Activated T-cell treated with anti-CD3 and anti-CD28 coated beads for 48 hours (primary cell): ENCODE results near the gene IQGAP2.
"Not testable (repeated sequence)": the region's sequence is repeated elsewhere in the genome, so short reads cannot be mapped to it uniquely, and the experiment has no call there.

Experiments used
- DNase-seq: peaks from one replicate; pipeline ENCODE4 v3.0.0-alpha.2; 2020; ENCODE audit warnings: low read depth

IQGAP2 gene

DNA sequence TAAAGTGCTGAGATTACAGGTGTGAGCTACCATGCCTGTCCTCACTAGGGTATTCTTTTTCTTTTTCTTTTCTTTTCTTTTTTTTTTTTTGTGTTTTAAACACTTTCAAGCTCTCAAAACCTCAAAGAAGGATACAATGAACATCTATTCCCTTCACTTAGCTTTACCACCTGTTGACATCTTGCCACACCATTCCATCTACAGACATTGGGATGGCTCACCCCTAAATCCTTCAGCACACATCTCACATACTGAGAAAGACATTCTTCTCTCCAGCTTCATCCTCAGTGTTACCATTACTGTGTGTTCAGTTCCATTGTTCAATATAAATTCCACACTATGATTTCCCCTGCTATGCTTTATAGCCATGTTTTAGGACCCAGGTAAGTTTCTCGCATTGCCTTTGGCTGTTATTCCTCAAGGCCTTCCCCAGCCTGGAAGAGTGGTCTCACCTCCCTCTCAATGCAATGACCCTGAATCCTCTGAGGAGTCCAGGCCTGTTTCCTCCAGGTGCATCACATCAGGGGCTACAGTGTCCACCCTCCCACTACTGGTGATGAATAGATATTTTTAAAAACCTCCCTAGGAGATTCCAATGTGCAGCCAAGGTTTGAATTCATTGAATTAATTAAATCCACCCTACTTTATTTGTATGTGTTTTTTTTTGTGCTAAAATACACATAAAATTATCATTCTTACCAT is 16.7 kb downstream of the IQGAP2 start:
- no peak for DNase-seq

DNA sequence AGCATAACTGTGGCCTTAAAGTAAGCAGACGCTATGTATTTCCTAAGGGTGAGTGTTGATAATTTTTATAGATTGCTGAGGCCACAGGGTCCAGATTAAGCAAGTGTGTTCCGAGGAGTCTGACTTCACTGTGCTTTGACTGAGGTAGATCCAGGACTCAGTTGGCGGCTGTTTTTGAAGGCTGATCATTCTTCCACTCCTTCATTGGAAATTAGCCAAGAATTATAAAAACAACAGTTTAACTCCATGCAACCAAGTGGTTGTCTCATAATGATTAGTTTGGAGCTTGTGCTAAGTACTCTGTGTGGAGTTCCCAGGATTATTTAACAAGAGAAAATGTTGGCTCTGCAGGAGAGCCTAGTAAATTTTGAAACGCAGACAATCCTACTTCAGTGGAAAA is 19.1 kb downstream of the IQGAP2 start:
- DNase-seq, result no peak

DNA sequence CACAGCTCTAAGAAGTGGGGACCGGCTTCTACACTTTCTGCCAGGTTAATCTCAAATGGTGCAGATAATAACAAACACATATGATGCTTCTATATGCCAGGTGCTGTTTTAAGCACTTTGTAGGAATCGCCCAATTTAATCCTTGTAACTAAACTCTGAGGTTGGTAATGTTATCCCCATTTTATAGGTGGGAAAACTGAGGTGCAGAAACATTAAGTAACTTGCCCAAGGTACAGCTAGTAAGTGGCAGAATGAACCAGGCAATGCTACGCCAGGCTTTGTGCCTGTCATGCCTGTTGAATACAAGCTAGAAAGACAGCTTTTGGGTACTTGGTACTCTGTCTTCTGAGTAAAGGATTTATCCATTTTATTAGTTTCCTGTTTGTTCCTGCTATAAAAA is 19.7 kb downstream of the IQGAP2 start:
- no peak for DNase-seq

DNA sequence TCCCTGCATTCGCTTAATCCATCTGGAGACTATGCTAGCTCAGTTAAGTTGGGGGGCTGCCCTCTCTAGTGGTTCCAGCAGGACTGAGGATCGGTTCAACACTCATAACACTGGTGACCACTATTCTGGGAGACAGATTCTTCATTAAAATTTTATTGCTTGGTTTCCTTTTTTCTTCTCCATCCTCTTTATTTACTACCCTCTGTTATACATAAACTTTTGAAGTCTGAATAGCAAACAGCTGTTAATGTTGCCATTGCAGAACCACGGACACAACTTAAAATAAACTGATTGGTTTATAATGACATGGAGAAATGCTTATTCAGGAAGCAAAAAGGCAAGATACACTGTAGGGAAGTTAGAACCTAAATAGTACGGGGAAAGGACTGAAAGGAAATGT is 22.1 kb downstream of the IQGAP2 start:
- no peak for DNase-seq

DNA sequence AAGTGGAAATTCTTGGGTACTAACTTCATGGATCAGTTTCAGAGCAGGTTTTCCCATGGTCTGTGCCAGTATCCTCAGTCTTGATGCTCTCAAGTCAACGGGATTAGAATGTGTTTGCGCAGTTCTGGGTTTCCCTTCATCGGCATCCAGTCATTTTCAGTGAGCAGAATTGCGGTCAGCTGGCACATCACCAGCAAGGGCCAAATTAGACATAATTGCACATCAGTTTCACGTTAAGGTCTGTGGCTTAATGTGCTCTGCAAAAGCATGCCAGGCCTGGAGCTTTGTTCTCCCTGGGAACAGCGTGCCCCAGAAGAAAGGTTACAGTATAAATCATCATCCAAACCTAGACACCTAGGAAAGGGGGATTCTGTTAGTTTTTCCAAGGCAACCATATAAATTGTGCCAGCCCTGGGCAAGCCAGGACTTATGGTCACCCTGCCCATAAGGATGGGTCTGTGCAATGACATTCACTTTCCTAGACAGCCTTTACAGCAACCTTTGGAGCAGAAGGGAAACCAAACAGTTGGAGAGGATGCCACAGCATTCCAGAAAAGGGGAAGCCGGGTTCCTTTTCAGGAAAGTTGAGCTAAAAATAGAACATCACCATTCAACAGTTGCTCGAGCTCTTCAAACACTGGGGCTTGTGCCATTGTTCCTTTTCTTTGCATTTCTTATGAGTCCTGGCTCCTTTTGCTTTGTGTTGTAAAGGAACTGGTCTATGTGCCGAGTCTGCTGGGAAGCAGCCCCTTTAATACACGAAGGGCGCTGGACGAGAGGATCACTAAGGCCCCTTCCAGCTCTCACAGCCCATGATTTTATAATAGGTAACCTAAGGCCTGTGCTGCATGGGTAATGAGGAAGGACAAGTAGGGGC is 23.1 kb downstream of the IQGAP2 start:
- DNase-seq, result no peak

DNA sequence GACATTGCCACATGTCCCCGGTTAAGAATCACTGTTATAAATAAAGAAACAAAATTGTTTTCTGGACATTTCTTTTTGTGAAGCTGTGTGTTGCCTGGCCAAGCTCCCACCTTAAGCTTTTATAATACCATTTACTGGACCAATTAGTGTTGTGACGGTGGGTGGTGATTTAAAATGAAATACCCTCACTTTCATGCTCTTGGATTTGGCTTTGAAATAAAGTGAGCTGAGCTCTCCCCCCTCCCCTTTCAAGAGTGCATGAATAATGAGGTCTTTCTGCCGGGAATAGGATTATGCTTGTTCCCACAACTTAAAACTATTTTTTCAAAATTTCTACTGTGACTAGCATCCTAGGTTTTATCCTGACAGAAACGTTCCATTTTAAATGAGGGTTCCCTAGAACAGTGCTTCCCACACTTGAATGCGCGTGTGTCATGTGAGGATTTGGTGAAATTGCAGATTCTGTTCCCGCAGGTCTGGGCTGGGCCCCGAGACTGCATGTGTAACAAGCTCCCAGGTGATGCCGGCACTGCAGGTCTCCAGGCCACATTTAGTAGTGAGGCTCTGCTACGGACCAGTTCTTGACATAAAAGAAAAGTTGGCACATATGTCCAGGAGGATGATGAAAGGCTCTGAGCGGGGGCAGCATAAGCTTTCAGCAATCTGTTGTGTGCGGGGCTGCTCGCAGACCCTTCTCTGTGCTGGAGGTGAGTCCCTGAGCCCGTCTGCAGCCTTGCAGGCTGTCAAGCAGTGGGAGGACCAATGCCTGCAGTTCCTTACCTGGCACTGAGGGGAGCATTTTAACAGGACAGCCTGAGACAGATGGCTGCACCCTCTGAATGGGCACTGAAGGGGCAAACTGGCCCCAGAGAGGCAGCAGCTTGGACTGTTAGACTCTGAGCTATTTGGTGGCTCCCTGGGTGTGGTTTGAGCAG is 24.4 kb downstream of the IQGAP2 start:
- DNase-seq, result no peak

DNA sequence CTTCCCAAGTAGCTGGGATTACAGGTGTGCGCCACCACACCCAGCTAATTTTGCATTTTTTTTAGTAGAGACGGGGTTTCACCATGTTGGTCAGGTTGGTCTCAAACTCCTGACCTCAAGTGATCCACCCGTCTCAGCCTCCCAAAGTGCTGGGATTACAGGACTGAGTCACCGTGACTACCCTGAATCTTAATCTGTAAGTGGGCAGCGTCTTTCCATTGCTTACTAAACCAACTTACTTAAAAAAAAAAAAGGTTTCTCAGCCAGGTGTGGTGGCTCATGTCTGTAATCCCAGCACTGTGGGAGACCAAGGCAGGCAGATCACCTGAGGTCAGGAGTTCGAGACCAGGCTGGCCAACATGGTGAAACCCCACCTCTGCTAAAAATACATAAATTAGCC is 25.5 kb downstream of the IQGAP2 start:
- DNase-seq, result not testable (repeated sequence)

DNA sequence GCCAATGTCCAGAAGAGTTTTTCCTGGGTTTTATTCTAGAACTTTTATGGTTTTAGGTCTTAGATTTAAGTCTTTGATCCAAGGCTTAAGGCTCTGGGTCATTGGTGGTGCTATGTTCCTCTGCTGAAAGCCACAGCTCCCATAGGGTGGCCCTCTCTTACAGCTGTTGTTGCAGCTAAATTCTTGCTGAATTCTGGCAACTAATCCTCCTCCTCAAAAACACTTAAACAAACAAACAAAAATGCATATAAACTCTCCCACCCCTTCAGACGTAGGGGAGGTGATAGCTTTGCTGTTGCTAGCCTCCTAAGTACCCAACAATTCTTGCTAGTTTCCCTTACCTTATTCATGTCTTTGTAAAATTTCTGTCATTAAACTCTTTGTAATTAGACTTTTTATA is 30.2 kb downstream of the IQGAP2 start:
- no peak for DNase-seq

DNA sequence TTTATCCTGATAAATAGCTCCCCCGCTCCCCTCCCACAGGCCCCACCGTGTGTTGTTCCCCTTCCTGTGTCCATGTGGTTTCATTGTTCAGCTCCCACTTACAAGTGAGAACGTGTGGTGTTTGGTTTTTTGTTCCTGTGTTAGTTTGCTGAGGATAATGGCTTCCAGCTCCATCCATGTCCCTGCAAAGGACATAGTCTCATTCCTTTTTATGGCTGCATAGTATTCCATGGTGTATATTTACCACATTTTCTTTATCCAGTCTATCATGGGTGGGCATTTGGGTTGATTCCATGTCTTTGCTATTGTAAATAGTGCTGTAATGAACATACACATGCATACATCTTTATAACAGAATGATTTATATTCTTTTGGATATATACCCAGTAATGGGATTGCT is 34.4 kb downstream of the IQGAP2 start:
- not testable (repeated sequence) for DNase-seq

DNA sequence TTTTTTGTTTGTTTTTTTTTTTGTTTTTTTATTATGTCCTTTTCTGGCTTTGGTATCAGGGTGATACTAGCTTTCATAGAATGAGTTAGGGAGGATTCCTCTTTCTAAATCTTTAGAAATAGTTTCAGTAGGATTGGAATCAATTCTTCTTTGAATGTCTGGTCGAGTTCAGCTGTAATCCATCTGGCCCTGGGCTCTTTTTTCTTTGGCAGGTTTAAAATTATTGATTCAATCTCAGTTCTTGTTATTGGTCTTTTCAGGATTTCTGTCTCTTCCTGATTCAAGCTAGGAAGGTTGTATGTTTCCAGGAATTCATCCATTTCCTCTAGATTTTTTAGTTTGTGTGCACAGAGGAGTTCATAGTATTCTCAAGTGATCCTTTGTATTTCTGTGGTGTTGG is 34.9 kb downstream of the IQGAP2 start:
- DNase-seq, result no peak

DNA sequence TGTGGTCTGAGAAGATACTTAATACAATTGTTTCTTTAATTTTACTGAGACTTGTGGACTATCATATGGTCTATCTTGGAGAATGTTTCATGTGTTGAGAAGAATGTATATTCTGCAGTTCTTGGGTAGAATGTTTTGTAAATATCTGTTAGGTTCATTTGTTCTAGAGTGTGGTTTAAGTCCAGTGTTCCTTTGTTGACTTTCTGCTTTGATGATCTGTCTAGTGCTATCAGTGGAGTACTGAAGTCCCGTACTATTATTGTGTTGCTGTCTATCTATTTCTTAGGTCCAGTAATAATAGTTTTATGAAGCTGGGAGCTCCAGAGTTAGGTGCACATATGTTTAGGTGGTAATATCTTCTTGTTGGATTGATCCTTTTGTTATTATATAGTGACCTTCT is 36.1 kb downstream of the IQGAP2 start:
- DNase-seq, result no peak

DNA sequence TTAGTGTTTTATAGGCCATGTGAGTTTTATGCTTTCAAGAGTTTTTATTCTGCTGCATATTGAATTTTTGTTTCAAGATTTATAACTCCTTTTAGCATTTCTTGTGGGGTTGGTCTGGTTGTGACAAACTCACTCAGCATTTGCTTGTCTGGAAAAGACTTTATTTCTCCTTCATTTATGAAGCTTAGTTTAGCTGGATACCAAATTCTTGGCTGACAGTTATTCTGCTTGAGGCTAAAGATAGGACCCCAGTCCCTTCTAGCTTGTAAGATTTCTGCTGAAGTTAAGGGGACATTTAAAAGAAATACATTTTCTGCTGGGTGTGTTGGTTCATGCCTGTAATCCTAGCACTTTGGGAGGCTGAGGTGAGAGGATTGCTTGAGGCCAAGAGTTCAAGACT is 36.8 kb downstream of the IQGAP2 start:
- DNase-seq, result no peak

DNA sequence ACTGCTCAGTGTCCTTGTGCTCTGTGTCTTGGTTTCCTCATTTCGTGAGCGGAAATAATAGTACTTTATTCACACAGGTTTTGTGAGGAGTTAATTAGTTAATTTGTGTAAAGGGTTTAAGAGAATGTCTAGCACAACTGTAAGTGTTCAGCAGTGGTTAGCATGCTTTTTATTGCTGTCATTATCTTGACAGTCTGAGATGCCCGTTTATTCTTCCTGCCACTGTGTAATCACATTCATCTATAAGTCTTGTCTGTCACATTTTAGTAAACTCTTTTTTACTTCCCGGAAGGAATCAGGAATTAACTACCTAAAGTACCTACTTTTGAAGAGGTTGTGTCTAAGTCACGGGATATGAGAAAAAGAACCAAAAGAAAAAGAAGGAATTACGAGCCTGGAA is 38.0 kb downstream of the IQGAP2 start:
- no peak for DNase-seq

DNA sequence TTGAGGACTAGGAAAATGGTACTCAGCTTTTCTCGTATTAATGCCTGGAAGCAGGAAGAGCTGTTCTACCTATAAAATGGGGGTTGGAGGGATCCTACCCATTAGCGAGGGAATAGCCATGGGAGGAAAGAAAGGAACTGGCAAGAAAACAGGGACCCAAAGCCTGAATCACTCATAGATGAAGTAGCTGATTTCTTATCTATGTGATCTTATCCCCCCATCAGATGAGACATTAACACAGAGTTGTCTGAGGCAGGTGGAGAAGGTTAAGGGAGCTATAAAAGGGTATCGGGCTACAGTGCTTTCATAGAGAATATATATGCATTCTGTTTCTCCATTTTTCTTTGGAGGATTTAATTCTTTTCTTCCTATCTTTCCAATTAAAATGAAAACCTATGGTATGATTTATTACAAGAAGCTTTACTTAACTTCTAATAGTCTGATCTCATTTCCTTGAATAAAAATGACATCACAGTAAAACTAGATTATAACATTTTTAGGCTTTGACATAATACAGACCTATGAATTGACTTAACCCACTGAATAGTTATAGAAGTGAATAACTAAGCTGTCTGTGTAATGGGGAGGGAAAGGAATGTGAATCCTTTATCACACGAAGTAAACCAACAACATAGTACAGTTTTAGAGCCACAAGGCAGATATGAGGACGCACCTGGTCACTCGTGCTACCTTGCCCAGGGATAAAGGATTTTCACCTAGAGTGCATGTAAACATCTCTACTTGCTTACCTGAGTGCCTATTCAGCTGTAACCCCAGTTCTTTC is 39.0 kb downstream of the IQGAP2 start:
- no peak for DNase-seq

DNA sequence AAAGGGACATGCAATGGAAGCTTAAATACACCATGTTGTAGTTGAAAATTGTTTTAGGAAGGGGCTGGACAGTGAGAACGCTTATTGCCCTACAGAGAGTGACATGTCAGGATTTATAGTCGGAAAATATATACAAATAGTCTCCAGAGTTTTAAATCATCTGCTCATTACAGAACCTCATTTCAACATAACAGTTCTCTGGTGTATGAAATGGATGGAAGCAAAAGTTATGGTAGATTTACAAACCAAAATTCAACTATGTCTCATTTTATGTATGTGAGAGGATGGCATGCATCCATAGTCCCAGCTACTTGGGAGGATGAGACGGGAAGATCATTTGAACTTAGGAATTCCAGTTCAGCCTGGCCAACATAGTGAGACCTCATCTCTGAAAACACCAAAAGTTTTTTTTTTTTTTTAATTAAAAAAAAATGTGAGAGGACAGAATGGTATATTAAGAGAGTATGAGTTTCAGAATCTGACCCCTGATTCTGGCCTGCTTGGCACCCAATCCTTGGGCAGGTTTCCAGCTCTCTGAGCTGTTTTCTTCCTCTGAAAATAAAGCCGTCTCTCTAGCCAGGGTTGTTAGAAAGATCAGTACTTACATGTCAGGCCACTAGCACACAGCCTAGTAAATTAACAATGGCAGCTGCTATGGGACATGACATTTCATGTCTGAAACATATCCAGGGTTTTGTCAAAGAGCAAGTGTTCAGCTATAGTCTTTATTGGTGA is 40.1 kb downstream of the IQGAP2 start:
- no peak for DNase-seq

DNA sequence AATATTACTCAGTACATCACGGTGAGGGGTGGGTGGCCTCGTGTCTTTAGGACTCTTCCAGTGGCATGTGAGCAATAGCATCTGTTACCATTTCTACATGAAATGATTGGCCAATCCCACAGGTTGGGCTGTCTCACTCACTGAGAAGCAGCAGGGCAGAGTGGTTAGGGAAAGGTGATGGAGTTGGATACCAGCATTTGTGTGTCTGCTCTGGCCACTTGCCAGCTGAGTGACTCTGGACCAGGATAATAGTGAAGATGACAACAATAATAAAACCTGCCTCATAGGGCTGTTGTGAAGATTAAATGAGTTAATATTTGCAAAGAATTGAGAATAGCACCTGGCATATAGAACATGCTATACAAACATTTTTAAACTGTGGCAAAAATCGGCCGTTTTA is 42.0 kb downstream of the IQGAP2 start:
- no peak for DNase-seq

DNA sequence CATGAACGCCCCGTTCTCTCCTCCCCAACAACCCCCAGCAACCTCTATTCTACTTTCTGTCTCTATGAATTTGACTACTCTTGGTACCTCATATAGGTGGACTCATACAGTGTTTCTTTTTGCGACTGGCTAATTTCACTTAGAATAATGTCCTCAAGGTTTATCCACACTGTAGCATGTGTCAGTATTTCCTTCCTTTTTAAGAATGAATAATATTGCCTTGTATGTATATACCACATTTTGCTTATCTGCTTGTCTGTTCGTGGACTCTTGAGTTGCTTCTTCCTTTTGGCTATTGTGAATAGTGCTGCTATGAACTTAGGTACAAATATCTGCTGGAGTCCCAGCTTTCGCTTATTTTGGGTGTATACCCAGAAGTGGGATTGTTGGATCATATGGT is 42.7 kb downstream of the IQGAP2 start:
- no peak for DNase-seq

DNA sequence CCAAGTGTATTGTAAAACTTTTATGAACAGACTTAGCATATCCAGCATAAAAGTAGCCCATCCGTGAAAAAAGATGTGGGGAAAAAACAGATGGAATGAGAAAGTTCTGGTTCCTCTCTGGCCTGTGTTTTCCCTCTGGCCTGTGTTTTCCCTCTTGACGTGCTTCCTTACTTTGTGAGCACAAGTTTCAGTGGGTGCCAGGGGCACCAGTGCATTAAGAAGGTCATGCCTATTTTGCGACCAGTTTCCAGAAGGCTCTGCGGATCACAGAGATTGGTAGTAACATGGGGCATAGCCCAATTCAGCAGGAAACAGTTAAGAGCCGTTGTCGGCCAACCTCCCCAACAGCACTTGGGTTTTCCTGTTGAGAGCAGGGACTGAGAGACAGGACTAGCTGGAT is 43.7 kb downstream of the IQGAP2 start:
- DNase-seq, result no peak

DNA sequence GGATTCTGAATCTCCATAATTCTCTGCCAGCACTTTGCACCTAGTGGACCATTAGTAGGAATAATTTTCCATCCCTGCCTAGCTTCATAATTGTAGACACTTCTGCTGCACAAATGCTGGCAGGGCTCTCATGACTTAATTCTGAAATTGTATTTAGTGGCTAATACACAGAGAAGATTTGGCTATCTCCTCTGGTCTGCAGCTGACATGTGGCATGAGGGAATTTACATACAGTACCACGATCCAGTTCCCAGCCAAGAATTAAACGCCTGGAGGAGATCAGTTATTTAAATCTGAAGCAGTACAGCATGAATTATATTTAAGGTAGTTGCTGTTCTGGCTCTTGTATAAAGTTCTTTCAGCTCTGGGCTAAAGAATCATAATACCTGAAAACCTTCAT is 46.5 kb downstream of the IQGAP2 start:
- DNase-seq, result no peak

DNA sequence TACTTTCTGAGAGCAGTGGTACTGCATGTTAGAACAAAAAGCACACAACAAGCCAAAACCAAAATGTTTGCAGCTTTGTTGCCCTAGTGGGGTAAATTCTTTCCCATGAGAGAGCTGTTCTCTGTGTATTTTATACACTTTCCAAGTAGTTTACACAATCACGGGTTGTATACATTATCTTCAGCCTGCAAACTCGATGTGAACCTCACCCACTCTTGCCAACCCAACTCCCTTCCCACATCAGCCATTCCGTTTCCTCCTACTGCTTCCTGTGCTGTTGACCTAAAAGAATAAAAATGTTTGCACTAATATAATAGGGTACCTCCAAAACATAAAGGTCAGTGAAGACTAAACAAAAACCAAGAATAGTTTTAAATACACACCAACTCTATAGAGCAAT is 47.0 kb downstream of the IQGAP2 start:
- no peak for DNase-seq
